OCI-LY3 (cell line): Measurements from ENCODE around the gene OPALIN.

ENCODE experiments used
- H2AFZ ChIP-seq: fragments of 200-600, 300-600 bp; shearing (Covaris generic); 2 replicates; pipeline ENCODE4 v1.6.0; 2014; ENCODE audit warnings: antibody characterized with exemption, low read depth, low read length
- H3K27ac ChIP-seq: fragments of 200-600, 300-600 bp; sonication (generic); 2 replicates; pipeline ENCODE4 v1.5.1; 2014; ENCODE audit warnings: mild to moderate bottlenecking, low read length, moderate library complexity, mixed read lengths
- H3K27me3 ChIP-seq: fragments of 200-600, 300-600 bp; sonication (generic); 2 replicates; pipeline ENCODE4 v1.6.1; 2014; ENCODE audit warnings: low read depth, low read length, mixed read lengths
- H3K36me3 ChIP-seq: fragments of 200-600, 300-600 bp; sonication (generic); replicated peaks from 2 replicates; pipeline ENCODE3; 2014; ENCODE audit warnings: low read depth, low read length, mixed read lengths
- H3K4me1 ChIP-seq: fragments of 300-600, 200-600 bp; sonication (generic); 2 replicates; pipeline ENCODE4 v1.6.1; 2014; ENCODE audit warnings: low read length, mixed read lengths
- H3K4me2 ChIP-seq: fragments of 200-600, 300-600 bp; sonication (generic); 2 replicates; pipeline ENCODE4 v1.6.1; 2014; ENCODE audit warnings: low read length, mixed read lengths
- H3K4me3 ChIP-seq: fragments of 300-600, 200-600 bp; sonication (generic); 2 replicates; pipeline ENCODE4 v1.5.1; 2014; ENCODE audit warnings: antibody characterized with exemption, mild to moderate bottlenecking, low read length, moderate library complexity
- H3K79me2 ChIP-seq: fragments of 300-600, 200-600 bp; shearing (Covaris generic); 2 replicates; pipeline ENCODE4 v1.6.1; 2014; ENCODE audit warnings: mild to moderate bottlenecking, low read length, mixed read lengths
- H3K9ac ChIP-seq: fragments of 300-600, 200-600 bp; shearing (Covaris generic); 2 replicates; pipeline ENCODE4 v1.6.0; 2014; ENCODE audit warnings: mild to moderate bottlenecking, low read length, moderate library complexity
- H3K9me3 ChIP-seq: fragments of 200-600, 300-600 bp; shearing (Covaris generic); 2 replicates; pipeline ENCODE4 v1.6.1; 2014; ENCODE audit warnings: low read length, mixed read lengths; ENCODE audit not compliant: insufficient read depth
- H4K20me1 ChIP-seq: fragments of 200-600, 300-600 bp; sonication (generic); 2 replicates; pipeline ENCODE4 v1.6.1; 2016; ENCODE audit warnings: low read length, mixed read lengths; ENCODE audit not compliant: insufficient read depth
- CTCF ChIP-seq: fragments of 200-600, 300-600 bp; sonication (generic); IDR thresholded peaks from 2 replicates; pipeline ENCODE4 v1.5.1; 2014; ENCODE audit warnings: antibody characterized with exemption, low read length, low read depth
- EZH2phosphoT487 ChIP-seq: fragments of 200-600 bp; shearing (Covaris generic); IDR thresholded peaks from 2 replicates; pipeline ENCODE4 v1.6.1; 2018; ENCODE audit warnings: antibody characterized with exemption, mixed run types, low read depth

OPALIN gene

DNA sequence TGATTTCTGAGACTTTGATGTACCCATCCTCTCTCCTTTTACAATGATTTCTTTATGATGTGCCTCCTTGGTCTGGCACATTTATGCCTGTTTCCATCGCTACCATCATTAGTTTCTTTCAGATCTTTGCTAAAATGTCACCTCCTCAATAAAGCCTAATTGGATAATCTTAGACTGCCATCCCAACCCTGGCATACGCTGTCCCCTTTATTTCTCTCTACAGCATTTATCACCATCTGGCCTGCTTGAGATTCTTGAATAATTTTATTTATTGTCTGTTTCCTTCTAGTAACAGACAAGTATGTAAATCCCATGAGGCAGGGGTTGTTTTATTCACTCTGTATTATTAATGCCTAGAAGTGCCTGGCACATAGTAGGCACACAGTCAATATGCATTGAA is 61.3 kb downstream of the OPALIN start:
- H3K79me2 ChIP-seq = peaks cover 5% of the 10 kb centered on the region
- no peaks in the 10 kb centered on the region for H3K9me3 ChIP-seq
- H2AFZ ChIP-seq = no peak overlapping the region
- no peaks in the 10 kb centered on the region for H4K20me1 ChIP-seq
- peaks cover 12% of the 10 kb centered on the region for H3K27me3 ChIP-seq
- H3K4me3 ChIP-seq = no peak overlapping the region
- peaks cover 17% of the 10 kb centered on the region for H3K4me1 ChIP-seq
- no peak overlapping the region for H3K4me2 ChIP-seq
- H3K27ac ChIP-seq = no peak overlapping the region
- no peaks in the 10 kb centered on the region for H3K36me3 ChIP-seq
- H3K9ac ChIP-seq = no peak overlapping the region
- TF ChIP-seq EZH2phosphoT487 (no peak), CTCF (no peak)

DNA sequence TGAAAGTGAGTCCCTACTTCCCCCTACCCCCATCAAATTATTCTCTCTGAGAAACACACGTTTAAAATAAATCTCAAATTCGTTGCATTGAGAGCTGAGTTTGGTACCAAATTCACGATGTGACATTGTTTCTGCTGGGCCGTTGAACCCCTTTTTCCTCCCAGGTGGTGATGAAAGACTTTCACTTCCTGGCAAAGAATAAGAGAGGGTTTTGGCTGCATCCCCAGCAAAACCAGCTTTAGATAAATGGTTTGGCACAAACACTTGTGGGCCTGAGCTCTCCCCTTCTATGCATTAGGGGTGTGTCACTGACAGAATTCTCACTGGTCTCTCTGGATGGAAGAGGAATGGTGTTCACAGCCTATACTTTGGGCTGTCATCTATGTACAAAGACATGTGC is 63.3 kb downstream of the OPALIN start:
- H3K4me1 ChIP-seq = peaks cover 37% of the 10 kb centered on the region
- peaks cover 24% of the 10 kb centered on the region for H3K79me2 ChIP-seq
- TF ChIP-seq CTCF = no peak
- no peak for TF ChIP-seq EZH2phosphoT487
- H3K9ac ChIP-seq = no peak overlapping the region
- no peak overlapping the region for H2AFZ ChIP-seq
- no peaks in the 10 kb centered on the region; the same call in 1 of the 2 replicates for H3K27me3 ChIP-seq
- no peaks in the 10 kb centered on the region for H3K9me3 ChIP-seq
- no peak overlapping the region for H3K27ac ChIP-seq
- no peak overlapping the region for H3K4me3 ChIP-seq
- H3K36me3 ChIP-seq = no peaks in the 10 kb centered on the region
- no peak overlapping the region for H3K4me2 ChIP-seq
- H4K20me1 ChIP-seq = no peaks in the 10 kb centered on the region
